ENCODE measurements around the gene PGPEP1.

Gene PGPEP1

GRCh38 chr19:18308948-18309325 is 31.5 kb upstream of the PGPEP1 start:
- no peaks in the 10 kb centered on the region for H3K9me3 ChIP-seq (ENCODE audit: severe bottlenecking)
- no peaks in the 10 kb centered on the region for H3K27me3 ChIP-seq (ENCODE audit: insufficient read depth, low read depth, severe bottlenecking)
- H3K36me3 ChIP-seq, result peaks cover 81% of the 10 kb centered on the region
- TF ChIP-seq, protein P1, sequence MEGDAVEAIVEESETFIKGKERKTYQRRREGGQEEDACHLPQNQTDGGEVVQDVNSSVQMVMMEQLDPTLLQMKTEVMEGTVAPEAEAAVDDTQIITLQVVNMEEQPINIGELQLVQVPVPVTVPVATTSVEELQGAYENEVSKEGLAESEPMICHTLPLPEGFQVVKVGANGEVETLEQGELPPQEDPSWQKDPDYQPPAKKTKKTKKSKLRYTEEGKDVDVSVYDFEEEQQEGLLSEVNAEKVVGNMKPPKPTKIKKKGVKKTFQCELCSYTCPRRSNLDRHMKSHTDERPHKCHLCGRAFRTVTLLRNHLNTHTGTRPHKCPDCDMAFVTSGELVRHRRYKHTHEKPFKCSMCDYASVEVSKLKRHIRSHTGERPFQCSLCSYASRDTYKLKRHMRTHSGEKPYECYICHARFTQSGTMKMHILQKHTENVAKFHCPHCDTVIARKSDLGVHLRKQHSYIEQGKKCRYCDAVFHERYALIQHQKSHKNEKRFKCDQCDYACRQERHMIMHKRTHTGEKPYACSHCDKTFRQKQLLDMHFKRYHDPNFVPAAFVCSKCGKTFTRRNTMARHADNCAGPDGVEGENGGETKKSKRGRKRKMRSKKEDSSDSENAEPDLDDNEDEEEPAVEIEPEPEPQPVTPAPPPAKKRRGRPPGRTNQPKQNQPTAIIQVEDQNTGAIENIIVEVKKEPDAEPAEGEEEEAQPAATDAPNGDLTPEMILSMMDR (IDR thresholded peaks at IDR 0.05; ENCODE audit: low read depth, low read length), result no peak
- no peak overlapping the region for H3K27ac ChIP-seq
- H3K4me3 ChIP-seq (ENCODE audit: low read depth, low read length), result no peak overlapping the region
- no peak for DNase-seq

GRCh38 chr19:18309525-18310064 is 30.8 kb upstream of the PGPEP1 start:
- peaks cover 85% of the 10 kb centered on the region for H3K36me3 ChIP-seq
- H3K27me3 ChIP-seq (ENCODE audit: insufficient read depth, low read depth, severe bottlenecking), result no peaks in the 10 kb centered on the region
- H3K27ac ChIP-seq, result no peak overlapping the region
- no peak for DNase-seq
- no peaks in the 10 kb centered on the region for H3K9me3 ChIP-seq (ENCODE audit: severe bottlenecking)
- H3K4me3 ChIP-seq (ENCODE audit: low read depth, low read length), result no peak overlapping the region
- TF ChIP-seq, protein P1 (IDR thresholded peaks at IDR 0.05; ENCODE audit: low read depth, low read length), result no peak

DNA sequence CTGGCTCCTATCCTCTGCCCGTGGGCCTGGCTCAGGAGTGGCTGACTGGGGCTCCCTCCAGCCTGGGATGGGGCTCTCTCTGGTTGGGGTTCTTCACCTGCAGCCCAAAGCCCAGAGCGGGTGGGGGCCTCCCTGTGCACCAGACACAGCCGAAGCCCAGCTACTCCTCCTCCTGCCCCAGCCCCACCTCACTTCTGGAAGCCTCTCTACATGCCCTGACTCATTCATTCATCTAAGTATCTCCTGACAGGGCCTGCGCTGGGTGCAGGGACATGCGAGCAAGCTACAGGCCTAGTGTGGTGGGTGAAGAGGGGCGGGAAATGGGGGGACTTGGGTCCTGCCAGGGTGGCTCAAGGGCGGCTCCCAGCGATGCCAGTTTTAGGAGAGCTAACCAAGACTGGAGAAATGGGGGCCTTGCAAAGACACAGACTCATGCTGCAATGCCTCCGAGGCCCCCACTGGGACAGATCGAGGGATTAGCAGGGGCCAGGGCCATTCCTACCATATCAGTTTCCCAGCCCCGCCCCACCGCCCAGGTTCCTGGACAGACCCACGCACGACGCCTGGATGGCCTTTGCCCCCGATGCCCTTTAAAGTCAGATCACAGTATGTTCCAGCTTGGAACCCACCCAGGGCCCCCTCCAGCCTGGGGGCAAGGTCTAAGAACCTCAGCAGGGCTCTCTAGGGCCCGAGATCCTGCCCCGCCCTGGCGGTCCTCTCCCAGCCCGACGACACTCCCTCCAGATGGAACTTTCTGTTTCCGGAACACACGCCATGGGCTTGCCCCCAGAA is 30.1 kb upstream of the PGPEP1 start:
- TF ChIP-seq, protein P1 (IDR thresholded peaks at IDR 0.05; ENCODE audit: low read depth, low read length), result no peak

DNA sequence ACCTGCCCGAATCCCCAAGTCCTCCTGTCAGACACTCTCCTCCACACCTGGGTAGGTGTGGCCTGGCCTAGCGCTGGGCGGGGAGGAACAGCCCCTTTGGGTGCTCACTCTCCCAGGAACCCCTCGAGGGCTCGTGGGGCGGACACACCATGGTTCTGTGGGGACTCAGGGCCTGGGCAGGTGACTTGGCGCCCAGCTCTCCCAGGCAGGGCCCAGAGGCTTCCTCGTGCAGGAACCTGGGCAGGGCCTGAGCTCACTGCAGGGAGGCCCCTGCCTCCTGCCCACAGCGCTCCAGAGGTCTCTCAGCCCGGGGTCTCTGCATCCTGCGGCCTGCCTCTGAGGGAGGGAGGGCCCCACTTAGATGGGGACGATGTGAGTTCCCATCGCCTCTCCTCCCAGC is 29.4 kb upstream of the PGPEP1 start:
- H3K4me3 ChIP-seq (ENCODE audit: low read depth, low read length), result no peak overlapping the region
- H3K27ac ChIP-seq, result no peak overlapping the region
- TF ChIP-seq, protein P1 (IDR thresholded peaks at IDR 0.05; ENCODE audit: low read depth, low read length), result no peak
- DNase-seq, result no peak
- H3K9me3 ChIP-seq (ENCODE audit: severe bottlenecking), result no peaks in the 10 kb centered on the region
- H3K27me3 ChIP-seq (ENCODE audit: insufficient read depth, low read depth, severe bottlenecking), result no peaks in the 10 kb centered on the region
- H3K36me3 ChIP-seq, result peaks cover 89% of the 10 kb centered on the region

More for the DNA sequence above, 30.1 kb upstream of the PGPEP1 start:
- no peak for DNase-seq
- peaks cover 88% of the 10 kb centered on the region for H3K36me3 ChIP-seq
- H3K4me3 ChIP-seq (ENCODE audit: low read depth, low read length), result no peak overlapping the region
- no peaks in the 10 kb centered on the region for H3K27me3 ChIP-seq (ENCODE audit: insufficient read depth, low read depth, severe bottlenecking)
- no peaks in the 10 kb centered on the region for H3K9me3 ChIP-seq (ENCODE audit: severe bottlenecking)
- H3K27ac ChIP-seq, result no peak overlapping the region

DNA sequence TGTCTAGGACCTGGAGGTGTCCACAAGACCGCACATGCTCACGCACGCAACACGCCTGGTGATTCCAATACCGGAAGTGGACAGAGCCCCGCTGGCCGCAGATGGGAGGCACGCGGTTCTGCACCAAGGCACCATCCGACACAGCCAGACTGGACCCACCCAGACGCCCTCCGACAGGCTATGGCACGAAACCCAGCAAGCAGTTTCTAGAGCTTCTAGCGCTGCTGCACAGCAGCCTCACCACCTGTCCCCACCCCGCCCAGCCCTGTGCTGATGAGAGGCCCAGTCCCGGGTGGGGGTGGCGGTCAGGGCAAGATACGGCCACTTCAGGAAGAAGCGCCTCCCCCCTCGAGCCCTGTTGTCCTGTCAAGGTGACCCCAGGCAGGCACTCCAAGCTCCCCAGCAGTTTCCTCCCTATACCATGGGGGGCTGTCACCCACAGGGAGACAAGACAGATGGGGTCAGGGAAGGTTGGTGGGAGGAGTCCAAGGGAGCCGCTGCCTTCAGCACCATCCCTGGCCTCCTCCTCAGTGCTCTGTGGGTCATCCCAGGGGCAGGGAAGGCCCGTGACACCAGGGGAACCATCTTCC is 28.8 kb upstream of the PGPEP1 start:
- DNase-seq, result no peak
- Histone ChIP-seq H3K36me3 (peaks cover 82% of the 10 kb centered on the region), H3K9me3 (ENCODE audit: severe bottlenecking) (no peaks in the 10 kb centered on the region), H3K27ac (no peak overlapping the region), H3K4me3 (ENCODE audit: low read depth, low read length) (no peak overlapping the region), H3K27me3 (ENCODE audit: insufficient read depth, low read depth, severe bottlenecking) (no peaks in the 10 kb centered on the region)
- TF ChIP-seq, protein P1 (IDR thresholded peaks at IDR 0.05; ENCODE audit: low read depth, low read length), result no peak
